WTC11 (cell line): Measurements from ENCODE around the gene PHYHD1. TPM values are rescaled to one million over a fixed set of nuclear protein-coding genes. Genes with fewer than 3 reads are reported as not detected.
"Not testable (repeated sequence)": the region's sequence is repeated elsewhere in the genome, so short reads cannot be mapped to it uniquely, and the experiment has no call there.

Experiments
- ATAC-seq: fragments of 200-7000 bp; cut with Tn5 transposase; 2 replicates; pipeline ENCODE4 v1.10.0; 2021; ENCODE audit warnings: mild to moderate bottlenecking, moderate library complexity
- CTCF ChIA-PET: fragments of 300-600 bp; sonication (Branson Sonifier 250); formaldehyde crosslinking; loops from one replicate; lab custom pipeline; 2021; ENCODE audit warnings: antibody characterized with exemption; lab: Charles Lee
- POLR2A ChIA-PET: fragments of 350-600 bp; sonication (Branson Sonifier 250); formaldehyde crosslinking; loops from one replicate; lab custom pipeline; 2021; ENCODE audit warnings: antibody characterized with exemption; lab: Charles Lee
- DNase-seq: peaks from one replicate; pipeline ENCODE4 v3.0.0; 2021; ENCODE audit warnings: low spot score
- H3K27ac Mint-ChIP-seq: 2 replicates; pipeline ENCODE4 v1.8.0; 2021; ENCODE audit warnings: mixed read lengths
- H3K27me3 Mint-ChIP-seq: 2 replicates; pipeline ENCODE4 v1.8.0; 2021; ENCODE audit warnings: low read depth, mild to moderate bottlenecking, moderate library complexity, mixed read lengths
- H3K36me3 Mint-ChIP-seq: 2 replicates; pipeline ENCODE4 v1.8.0; 2021; ENCODE audit warnings: mixed read lengths
- H3K4me1 Mint-ChIP-seq: 2 replicates; pipeline ENCODE4 v1.8.0; 2022; ENCODE audit warnings: mixed read lengths
- H3K4me3 Mint-ChIP-seq: 2 replicates; pipeline ENCODE4 v1.8.0; 2021; ENCODE audit warnings: mild to moderate bottlenecking, moderate library complexity, mixed read lengths
- H3K9me3 Mint-ChIP-seq: 2 replicates; pipeline ENCODE4 v1.8.0; 2021; ENCODE audit warnings: mixed read lengths
- ATF1 ChIP-seq: sonication (generic); formaldehyde crosslinking; IDR thresholded peaks from 2 replicates; pipeline ENCODE4 v1.8.1; 2023; ENCODE audit warnings: mild to moderate bottlenecking, moderate library complexity, missing genetic modification reagents
- CREB1 ChIP-seq: sonication (generic); formaldehyde crosslinking; IDR thresholded peaks from 2 replicates; pipeline ENCODE4 v1.8.0; 2023; ENCODE audit warnings: mild to moderate bottlenecking, missing genetic modification reagents
- JUN ChIP-seq: sonication (generic); formaldehyde crosslinking; IDR thresholded peaks from 2 replicates; pipeline ENCODE4 v1.8.0; 2023; ENCODE audit warnings: mild to moderate bottlenecking, missing genetic modification reagents
- KAT7 ChIP-seq: sonication (generic); formaldehyde crosslinking; IDR thresholded peaks from 2 replicates; pipeline ENCODE4 v1.8.1; 2023; ENCODE audit warnings: missing genetic modification reagents, mild to moderate bottlenecking, borderline replicate concordance
- NR2C2 ChIP-seq: sonication (generic); formaldehyde crosslinking; IDR thresholded peaks from 2 replicates; pipeline ENCODE4 v1.8.0; 2022; ENCODE audit warnings: mild to moderate bottlenecking, missing genetic modification reagents
- NR3C1 ChIP-seq: sonication (generic); formaldehyde crosslinking; conservative IDR thresholded peaks from 2 replicates; pipeline ENCODE4 v1.8.1; 2023; ENCODE audit warnings: low read depth, mild to moderate bottlenecking, missing genetic modification reagents
- OVOL2 ChIP-seq: fragments of 250-450 bp; sonication (Bioruptor Pico); IDR thresholded peaks from 2 replicates; pipeline ENCODE4 v1.9.0; 2021; ENCODE audit warnings: mild to moderate bottlenecking, borderline replicate concordance
- SMAD3 ChIP-seq: sonication (generic); formaldehyde crosslinking; IDR thresholded peaks from 2 replicates; pipeline ENCODE4 v1.8.0; 2022; ENCODE audit warnings: missing genetic modification reagents, mild to moderate bottlenecking, borderline replicate concordance
- SOX15 ChIP-seq: fragments of 250-450 bp; sonication (Bioruptor Pico); IDR thresholded peaks from 2 replicates; pipeline ENCODE4 v1.9.0; 2021; ENCODE audit warnings: mild to moderate bottlenecking
- SP1 ChIP-seq: sonication (generic); formaldehyde crosslinking; conservative IDR thresholded peaks from 2 replicates; pipeline ENCODE4 v1.8.1; 2022; ENCODE audit warnings: missing genetic modification reagents
- TP53 ChIP-seq: sonication (generic); formaldehyde crosslinking; IDR thresholded peaks from 2 replicates; pipeline ENCODE4 v1.8.1; 2023; ENCODE audit warnings: mild to moderate bottlenecking, missing genetic modification reagents
- ZNF416 ChIP-seq: fragments of 250-450 bp; sonication (Bioruptor Pico); IDR thresholded peaks from 2 replicates; pipeline ENCODE4 v1.9.0; 2021; ENCODE audit warnings: mild to moderate bottlenecking, inconsistent platforms
- total RNA-seq: library from RNA; stranded (reverse); gene quantifications from 3 replicates; pipeline ENCODE4 v1.2.3, GENCODE V29; 2021
- TF ChIP-seq, protein P1 (sequence below): sonication (generic); formaldehyde crosslinking; IDR thresholded peaks from 2 replicates; pipeline ENCODE4 v1.8.1; 2023; ENCODE audit warnings: mild to moderate bottlenecking, missing genetic modification reagents, moderate library complexity
- TF ChIP-seq, protein P2 (sequence below): sonication (generic); formaldehyde crosslinking; IDR thresholded peaks from 2 replicates; pipeline ENCODE4 v1.8.1; 2023; ENCODE audit warnings: mild to moderate bottlenecking, missing genetic modification reagents
- TF ChIP-seq, protein P3 (sequence below): sonication (generic); formaldehyde crosslinking; IDR thresholded peaks from 2 replicates; pipeline ENCODE4 v1.8.1; 2022; ENCODE audit warnings: low read depth, mild to moderate bottlenecking, moderate library complexity, missing genetic modification reagents, borderline replicate concordance
- TF ChIP-seq, protein P4 (sequence below): fragments of 250-450 bp; sonication (Bioruptor Pico); IDR thresholded peaks from 2 replicates; pipeline ENCODE4 v1.8.0; 2021; ENCODE audit warnings: mild to moderate bottlenecking
- TF ChIP-seq, protein P5 (sequence below): sonication (generic); formaldehyde crosslinking; conservative IDR thresholded peaks from 2 replicates; pipeline ENCODE4 v1.8.1; 2023; ENCODE audit warnings: mild to moderate bottlenecking, low read depth, missing genetic modification reagents, moderate library complexity
- TF ChIP-seq, protein P6 (sequence below): sonication (generic); formaldehyde crosslinking; IDR thresholded peaks from 2 replicates; pipeline ENCODE4 v1.8.0; 2023; ENCODE audit warnings: missing genetic modification reagents
- TF ChIP-seq, protein P7 (sequence below): sonication (generic); formaldehyde crosslinking; IDR thresholded peaks from 2 replicates; pipeline ENCODE4 v1.8.0; 2022; ENCODE audit warnings: missing genetic modification reagents

PHYHD1 gene
- total RNA-seq, 1 experiment from 2014 or later = 14.6 TPM

DNA sequence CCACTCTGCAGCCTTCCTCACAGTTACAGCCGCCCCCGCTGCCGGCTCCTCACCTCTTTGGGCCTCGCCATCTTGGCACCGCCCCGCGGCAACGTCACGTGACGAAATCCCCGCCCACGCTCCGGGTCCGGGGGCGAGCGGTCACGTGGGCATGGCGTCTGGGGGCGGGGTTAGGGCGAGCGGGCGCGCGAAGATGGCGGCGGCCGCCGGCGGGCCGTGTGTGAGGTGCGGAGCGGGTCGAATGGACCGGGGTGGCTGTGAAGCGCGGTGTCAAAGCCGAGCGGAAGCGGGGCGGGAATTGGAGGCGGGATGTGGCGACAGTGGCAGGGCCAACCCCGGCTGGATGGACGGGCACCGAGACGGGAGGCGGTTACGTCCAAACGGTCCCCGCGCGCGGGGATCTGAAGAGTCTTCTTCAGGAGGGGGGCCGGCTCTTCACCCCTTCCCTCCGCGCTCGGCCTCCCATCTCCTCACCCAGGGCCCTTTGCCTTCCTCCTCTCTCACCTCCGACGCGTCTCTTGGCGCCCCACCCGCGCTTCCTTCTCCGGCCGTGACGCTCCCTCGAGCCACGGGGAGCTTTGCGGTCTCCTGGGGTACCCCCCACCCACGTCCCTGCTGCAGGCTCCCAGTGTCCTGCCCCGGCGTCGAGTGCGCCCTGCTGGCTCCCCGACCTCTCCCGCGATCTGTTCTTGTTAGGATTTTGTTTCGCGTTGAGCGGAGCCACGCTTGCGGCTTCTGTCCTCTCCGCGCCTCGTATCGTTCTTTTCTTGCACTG lies 26.9 kb downstream of the PHYHD1 start, which contains the start of the genes DOLK and NUP188 (continued):
- TF ChIP-seq, protein P1, sequence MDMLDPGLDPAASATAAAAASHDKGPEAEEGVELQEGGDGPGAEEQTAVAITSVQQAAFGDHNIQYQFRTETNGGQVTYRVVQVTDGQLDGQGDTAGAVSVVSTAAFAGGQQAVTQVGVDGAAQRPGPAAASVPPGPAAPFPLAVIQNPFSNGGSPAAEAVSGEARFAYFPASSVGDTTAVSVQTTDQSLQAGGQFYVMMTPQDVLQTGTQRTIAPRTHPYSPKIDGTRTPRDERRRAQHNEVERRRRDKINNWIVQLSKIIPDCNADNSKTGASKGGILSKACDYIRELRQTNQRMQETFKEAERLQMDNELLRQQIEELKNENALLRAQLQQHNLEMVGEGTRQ = peak; percentile 100
- TF ChIP-seq NR3C1 (0 out of 2 replicates have a peak, but pooled peaks have one; percentile 82), ZNF416 (CRISPR knock-in tag) (no peak), OVOL2 (CRISPR knock-in tag) (no peak), CREB1 (CRISPR knock-in tag) (peak; percentile 91), NR2C2 (CRISPR knock-in tag) (no peak), TP53 (CRISPR knock-in tag) (no peak; the same call in 1 of the 2 replicates), ATF1 (no peak), SMAD3 (peak; percentile 78), SP1 (CRISPR knock-in tag) (peak; percentile 99), KAT7 (CRISPR knock-in tag) (no peak), SOX15 (CRISPR knock-in tag) (no peak)
- TF ChIP-seq, protein P2, sequence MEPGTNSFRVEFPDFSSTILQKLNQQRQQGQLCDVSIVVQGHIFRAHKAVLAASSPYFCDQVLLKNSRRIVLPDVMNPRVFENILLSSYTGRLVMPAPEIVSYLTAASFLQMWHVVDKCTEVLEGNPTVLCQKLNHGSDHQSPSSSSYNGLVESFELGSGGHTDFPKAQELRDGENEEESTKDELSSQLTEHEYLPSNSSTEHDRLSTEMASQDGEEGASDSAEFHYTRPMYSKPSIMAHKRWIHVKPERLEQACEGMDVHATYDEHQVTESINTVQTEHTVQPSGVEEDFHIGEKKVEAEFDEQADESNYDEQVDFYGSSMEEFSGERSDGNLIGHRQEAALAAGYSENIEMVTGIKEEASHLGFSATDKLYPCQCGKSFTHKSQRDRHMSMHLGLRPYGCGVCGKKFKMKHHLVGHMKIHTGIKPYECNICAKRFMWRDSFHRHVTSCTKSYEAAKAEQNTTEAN (CRISPR knock-in tag) = peak; percentile 84
- TF ChIP-seq, protein P3, sequence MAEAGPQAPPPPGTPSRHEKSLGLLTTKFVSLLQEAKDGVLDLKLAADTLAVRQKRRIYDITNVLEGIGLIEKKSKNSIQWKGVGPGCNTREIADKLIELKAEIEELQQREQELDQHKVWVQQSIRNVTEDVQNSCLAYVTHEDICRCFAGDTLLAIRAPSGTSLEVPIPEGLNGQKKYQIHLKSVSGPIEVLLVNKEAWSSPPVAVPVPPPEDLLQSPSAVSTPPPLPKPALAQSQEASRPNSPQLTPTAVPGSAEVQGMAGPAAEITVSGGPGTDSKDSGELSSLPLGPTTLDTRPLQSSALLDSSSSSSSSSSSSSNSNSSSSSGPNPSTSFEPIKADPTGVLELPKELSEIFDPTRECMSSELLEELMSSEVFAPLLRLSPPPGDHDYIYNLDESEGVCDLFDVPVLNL = peak; percentile 88; the same call in 1 of the 2 replicates
- TF ChIP-seq, protein P4, sequence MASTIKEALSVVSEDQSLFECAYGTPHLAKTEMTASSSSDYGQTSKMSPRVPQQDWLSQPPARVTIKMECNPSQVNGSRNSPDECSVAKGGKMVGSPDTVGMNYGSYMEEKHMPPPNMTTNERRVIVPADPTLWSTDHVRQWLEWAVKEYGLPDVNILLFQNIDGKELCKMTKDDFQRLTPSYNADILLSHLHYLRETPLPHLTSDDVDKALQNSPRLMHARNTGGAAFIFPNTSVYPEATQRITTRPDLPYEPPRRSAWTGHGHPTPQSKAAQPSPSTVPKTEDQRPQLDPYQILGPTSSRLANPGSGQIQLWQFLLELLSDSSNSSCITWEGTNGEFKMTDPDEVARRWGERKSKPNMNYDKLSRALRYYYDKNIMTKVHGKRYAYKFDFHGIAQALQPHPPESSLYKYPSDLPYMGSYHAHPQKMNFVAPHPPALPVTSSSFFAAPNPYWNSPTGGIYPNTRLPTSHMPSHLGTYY (CRISPR knock-in tag) = no peak

DNA sequence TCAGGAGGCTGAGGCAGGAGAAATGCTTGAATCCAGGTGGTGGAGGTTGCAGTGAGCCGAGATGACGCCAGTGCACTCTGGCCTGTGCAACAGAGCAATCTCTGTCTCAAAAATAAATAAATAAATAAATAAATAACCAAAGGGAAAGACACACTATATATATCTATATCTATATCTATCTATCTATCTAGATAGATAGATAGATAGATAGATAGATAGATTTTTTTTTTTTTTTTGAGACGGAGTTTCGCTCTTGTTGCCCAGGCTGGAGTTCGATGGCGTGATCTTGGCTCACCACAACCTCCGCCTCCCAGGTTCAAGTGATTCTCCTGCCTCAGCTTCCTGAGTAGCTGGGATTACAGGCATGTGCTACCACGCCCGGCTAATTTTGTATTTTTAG lies 40.6 kb downstream of the PHYHD1 start:
- POLR2A ChIA-PET, H3K27me3 Mint-ChIP-seq, H3K4me3 Mint-ChIP-seq, H3K9me3 Mint-ChIP-seq, H3K27ac Mint-ChIP-seq, ATAC-seq, H3K4me1 Mint-ChIP-seq, CTCF ChIA-PET, DNase-seq: not testable (repeated sequence)
- H3K36me3 Mint-ChIP-seq = peaks cover 45% of the 10 kb centered on the region

DNA sequence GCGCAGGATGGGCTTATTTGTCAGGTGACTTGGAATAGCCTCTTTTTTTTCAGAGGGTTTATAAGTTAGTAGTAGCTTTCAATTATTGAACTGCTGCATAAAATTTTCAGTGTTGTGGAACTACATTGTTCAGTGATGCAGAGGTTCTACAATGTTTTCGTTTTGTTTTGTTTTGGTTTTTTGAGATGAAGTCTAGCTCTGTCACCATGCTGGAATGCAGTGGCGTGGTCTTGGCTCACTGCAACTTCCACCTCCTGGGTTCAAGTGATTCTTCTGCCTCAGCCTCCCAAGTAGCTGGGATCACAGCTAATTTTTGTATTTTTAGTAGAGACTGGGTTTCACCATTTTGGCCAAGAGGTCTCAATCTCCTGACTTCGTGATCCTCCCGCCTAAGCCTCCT lies 48.7 kb downstream of the PHYHD1 start:
- Mint-ChIP-seq H3K4me1 (no peaks in the 10 kb centered on the region), H3K27ac (no peak overlapping the region), H3K27me3 (no peaks in the 10 kb centered on the region), H3K4me3 (no peak overlapping the region), H3K36me3 (peaks cover 54% of the 10 kb centered on the region), H3K9me3 (no peaks in the 10 kb centered on the region)
- ATAC-seq = no peak
- ChIA-PET CTCF (no interaction called here), POLR2A (no interaction called here)
- DNase-seq = no peak
- TF ChIP-seq JUN (CRISPR knock-in tag) = no peak
- TF ChIP-seq, protein P5, sequence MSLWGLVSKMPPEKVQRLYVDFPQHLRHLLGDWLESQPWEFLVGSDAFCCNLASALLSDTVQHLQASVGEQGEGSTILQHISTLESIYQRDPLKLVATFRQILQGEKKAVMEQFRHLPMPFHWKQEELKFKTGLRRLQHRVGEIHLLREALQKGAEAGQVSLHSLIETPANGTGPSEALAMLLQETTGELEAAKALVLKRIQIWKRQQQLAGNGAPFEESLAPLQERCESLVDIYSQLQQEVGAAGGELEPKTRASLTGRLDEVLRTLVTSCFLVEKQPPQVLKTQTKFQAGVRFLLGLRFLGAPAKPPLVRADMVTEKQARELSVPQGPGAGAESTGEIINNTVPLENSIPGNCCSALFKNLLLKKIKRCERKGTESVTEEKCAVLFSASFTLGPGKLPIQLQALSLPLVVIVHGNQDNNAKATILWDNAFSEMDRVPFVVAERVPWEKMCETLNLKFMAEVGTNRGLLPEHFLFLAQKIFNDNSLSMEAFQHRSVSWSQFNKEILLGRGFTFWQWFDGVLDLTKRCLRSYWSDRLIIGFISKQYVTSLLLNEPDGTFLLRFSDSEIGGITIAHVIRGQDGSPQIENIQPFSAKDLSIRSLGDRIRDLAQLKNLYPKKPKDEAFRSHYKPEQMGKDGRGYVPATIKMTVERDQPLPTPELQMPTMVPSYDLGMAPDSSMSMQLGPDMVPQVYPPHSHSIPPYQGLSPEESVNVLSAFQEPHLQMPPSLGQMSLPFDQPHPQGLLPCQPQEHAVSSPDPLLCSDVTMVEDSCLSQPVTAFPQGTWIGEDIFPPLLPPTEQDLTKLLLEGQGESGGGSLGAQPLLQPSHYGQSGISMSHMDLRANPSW (CRISPR knock-in tag) = no peak
- TF ChIP-seq, protein P6, sequence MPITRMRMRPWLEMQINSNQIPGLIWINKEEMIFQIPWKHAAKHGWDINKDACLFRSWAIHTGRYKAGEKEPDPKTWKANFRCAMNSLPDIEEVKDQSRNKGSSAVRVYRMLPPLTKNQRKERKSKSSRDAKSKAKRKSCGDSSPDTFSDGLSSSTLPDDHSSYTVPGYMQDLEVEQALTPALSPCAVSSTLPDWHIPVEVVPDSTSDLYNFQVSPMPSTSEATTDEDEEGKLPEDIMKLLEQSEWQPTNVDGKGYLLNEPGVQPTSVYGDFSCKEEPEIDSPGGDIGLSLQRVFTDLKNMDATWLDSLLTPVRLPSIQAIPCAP (CRISPR knock-in tag) = no peak
- TF ChIP-seq, protein P7, sequence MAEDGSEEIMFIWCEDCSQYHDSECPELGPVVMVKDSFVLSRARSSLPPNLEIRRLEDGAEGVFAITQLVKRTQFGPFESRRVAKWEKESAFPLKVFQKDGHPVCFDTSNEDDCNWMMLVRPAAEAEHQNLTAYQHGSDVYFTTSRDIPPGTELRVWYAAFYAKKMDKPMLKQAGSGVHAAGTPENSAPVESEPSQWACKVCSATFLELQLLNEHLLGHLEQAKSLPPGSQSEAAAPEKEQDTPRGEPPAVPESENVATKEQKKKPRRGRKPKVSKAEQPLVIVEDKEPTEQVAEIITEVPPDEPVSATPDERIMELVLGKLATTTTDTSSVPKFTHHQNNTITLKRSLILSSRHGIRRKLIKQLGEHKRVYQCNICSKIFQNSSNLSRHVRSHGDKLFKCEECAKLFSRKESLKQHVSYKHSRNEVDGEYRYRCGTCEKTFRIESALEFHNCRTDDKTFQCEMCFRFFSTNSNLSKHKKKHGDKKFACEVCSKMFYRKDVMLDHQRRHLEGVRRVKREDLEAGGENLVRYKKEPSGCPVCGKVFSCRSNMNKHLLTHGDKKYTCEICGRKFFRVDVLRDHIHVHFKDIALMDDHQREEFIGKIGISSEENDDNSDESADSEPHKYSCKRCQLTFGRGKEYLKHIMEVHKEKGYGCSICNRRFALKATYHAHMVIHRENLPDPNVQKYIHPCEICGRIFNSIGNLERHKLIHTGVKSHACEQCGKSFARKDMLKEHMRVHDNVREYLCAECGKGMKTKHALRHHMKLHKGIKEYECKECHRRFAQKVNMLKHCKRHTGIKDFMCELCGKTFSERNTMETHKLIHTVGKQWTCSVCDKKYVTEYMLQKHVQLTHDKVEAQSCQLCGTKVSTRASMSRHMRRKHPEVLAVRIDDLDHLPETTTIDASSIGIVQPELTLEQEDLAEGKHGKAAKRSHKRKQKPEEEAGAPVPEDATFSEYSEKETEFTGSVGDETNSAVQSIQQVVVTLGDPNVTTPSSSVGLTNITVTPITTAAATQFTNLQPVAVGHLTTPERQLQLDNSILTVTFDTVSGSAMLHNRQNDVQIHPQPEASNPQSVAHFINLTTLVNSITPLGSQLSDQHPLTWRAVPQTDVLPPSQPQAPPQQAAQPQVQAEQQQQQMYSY (CRISPR knock-in tag) = no peak
